ENCODE data around the gene CFAP54.
"Not testable (repeated sequence)": the region's sequence is repeated elsewhere in the genome, so short reads cannot be mapped to it uniquely, and the experiment has no call there.

Gene CFAP54

DNA sequence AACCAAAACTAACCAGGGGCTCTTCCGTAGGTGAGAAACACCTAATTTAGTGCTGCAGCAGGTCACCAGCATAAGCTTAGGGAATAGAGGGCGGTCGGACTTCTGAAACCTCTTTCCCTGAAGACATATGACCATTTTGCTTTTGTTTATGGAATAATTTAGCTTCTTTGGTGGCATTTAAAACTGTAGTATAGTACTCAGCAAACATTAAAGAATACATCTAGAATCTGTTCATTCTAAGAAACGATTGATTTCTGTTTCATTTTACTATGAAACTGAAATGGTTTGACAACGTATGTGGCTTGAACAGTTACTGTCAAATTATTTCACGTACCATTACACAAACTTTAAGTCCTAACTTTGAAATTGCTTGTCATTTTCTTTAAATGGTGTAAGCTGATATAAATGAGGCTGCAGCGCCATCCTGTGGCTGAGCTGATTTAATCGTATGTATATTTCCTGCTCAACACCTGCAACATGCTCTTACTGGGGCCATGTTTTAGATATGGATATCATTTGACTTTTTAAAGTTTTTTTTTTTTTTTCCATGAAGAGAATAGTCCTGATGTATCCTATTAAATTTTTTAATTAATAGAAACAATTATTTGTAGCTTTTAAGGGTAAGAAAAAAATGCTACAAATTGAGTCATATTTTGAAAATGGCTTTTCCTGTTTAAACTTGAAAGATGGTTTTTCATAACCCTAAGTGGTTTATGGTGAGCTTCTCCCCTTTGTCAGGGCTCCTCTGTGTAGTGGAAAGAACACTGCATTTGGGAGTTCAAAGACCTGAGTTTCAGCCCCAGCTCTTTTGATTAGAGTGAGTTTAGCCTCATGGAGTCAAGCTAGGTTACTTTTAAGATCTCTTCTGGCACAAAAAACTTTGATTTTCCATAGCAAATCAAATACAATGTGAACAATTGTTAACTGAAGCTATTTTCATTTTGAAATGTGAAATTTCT, 27.4 kb downstream of the CFAP54 start:
- peak; percentile 85 to 87 for DNase-seq

DNA sequence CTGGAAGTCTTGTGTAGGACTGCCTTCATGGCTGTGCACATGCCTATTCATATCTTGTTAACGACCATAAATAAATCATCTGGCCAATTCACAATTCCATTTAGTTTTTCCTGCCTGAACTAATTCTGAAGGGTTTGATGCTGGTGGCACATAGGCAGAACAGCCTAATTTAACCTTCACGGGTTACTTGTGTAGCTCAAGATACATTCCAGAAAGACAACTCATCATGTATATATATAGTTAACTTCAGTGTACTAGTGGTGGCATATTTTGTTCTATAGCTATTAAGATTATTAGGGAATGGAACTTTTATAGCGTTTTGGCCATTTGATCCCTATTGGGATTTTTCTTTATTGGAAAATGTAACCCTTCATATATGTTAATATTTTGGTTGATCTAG, 31.4 kb downstream of the CFAP54 start:
- DNase-seq: no peak

DNA sequence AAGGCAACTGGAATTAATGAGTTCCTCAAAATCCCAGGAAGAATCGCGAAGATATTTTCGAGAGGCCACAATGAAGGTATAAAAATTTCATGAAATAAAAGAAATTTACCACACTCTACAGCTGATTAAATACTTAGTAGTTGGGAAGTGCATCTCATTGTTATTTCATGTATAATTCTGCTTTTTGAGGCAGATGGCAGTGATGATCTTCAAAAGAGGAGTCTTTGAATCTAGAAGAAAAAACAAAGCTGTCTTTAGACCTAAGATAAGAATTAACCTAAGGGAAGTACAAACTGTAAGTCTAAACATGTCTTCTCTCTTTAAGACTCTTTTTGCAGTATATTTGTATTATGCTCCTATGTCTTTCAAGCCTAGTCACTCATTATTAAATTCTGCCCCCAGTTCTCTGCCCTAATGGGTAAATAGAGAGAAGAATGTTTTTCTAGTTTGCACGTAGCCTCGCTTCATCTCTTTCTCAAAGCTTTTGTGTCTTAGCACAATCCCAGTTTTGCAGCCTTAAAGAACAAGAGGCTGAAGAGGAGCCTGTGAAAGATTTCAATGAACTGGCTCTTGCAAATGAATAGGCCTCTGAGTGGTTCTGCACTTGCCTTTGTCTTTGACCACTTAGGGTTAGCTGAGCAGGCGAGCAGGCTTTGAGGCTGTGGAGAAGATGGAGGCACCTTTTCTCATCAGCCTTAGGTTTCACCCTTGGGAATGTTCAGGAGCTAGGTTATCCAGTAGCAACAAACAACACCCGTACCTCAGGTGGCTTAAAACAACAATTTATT, 32.7 kb downstream of the CFAP54 start:
- no peak for DNase-seq

DNA sequence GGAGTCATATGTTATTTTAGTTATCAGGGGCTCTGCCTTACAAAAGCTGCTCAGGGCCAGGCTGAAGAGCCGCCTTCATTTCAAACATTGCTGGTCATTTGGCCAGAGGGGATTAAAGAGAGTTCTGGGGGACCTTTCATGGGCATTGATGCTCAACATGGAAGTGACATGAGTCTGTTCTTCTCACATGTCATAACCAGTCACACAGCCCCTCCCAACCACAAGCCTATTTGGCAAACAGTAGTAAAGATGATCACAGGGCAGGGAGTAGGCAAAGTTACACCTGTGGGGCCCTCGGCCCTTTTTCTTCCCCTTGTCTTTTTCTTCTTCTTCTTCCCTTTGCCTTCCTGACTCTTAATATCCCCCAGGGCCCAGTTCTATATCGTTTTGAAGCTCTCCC, 33.3 kb downstream of the CFAP54 start:
- DNase-seq: no peak

DNA sequence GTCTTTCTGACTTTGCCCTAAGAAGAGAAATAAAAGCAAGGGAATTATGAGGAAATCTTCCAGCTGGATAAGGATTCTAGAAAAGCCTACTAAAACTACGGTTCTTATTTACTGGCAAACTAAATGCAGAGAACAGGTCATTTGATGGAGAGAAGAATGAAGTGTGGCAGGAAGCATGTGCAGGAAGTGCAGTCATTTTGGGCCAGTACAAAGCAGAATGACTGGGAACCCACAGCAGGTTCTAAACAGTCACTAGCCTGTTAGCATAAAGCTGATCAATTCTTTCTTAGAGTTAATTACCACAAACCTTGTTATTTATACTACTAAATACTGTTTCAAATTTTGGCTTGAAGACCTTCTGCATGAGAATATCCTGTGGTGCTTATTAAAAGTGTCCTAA, 36.7 kb downstream of the CFAP54 start:
- DNase-seq: no peak

DNA sequence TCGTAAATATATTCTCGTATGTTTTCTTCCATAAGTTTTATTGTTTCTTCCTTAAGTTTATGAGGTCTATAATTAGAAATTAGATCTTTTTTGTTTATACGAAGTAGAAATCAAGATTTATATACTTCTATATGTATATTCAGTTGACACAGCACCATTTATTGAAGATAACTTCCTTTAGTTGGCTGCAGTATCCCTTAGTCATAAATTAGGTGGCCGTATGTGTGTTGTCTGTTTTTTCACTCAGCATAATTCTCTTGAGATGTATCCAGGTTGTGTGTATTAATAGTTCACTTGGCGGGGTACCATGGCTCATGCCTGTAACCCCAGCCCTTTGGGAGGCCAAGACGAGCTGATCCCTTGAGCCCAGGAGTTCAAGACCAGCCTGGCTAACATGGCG, 40.5 kb downstream of the CFAP54 start:
- no peak for DNase-seq

DNA sequence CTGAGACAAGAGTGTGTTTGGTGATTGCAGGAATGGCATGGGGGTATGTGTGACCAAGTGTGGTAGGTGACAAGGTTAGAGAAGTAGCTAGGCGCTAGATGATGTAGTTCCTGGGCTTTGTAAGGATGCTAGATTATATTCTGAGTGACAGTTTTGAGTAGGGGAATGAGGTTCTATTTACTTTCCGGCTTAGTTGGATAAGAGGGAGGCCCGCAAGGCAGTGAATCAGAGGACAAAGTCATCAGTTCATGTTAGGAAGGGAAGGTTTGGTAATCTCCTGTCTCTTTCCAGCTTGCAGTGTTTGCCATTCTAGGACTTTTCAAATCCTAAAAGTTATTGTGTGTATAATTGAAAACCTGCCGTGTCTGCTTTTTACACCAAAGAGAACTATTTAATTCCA, 45.0 kb downstream of the CFAP54 start:
- DNase-seq: no peak

DNA sequence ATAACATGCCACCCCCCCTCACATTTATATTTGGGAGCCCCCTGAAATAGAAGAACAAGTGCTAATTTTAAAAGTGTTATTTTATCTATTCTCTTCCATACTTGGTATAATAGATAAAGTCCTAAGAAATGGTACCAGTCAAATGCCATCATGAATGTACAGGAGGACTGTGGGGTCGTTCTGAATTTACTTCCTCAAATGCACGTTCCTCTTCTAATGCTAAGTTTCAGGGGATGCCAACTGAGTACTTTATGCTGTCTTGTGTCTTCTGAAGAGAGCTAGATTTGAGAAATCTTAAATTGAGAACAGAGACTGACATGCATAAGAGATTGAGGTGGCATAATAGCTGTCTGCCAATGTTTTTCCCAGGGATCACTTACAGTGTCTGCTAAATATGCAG, 59.0 kb downstream of the CFAP54 start:
- no peak for DNase-seq

DNA sequence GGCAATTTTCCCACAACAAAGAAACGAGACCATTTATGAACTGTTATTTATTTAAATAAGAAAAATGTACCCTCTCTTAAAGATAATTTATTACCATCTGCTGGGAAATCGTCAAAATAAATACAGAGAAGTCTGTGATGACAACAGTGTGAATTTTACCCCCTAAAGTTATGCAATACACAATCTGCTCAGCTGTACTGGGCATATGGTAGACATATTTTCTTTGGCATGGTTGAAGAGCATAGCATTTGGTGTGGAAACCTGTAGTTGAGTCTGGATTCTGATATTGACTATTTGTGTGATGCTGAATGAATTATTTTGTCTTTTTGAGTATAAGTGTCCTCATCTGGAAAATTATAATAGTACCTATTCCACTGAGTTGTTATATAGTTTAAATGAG, 60.0 kb downstream of the CFAP54 start:
- no peak for DNase-seq

DNA sequence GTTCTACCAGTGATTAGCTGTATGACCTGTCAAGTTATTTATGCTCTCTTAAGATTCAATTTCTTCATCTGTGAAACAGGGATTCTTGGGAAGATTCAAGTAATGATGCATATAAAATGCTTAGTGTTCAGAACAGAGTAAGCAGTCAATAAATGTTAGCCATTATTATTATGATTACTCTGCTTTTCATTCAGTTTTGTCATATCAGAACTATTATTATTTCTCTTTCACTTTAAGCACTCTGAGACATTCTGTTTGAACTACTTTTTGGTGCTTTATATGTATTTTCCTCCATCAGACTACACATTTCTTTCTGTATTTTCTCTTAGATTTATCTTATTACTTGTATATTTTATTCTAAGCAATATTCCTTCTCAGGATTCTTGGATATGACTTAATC, 81.2 kb downstream of the CFAP54 start:
- DNase-seq: no peak

DNA sequence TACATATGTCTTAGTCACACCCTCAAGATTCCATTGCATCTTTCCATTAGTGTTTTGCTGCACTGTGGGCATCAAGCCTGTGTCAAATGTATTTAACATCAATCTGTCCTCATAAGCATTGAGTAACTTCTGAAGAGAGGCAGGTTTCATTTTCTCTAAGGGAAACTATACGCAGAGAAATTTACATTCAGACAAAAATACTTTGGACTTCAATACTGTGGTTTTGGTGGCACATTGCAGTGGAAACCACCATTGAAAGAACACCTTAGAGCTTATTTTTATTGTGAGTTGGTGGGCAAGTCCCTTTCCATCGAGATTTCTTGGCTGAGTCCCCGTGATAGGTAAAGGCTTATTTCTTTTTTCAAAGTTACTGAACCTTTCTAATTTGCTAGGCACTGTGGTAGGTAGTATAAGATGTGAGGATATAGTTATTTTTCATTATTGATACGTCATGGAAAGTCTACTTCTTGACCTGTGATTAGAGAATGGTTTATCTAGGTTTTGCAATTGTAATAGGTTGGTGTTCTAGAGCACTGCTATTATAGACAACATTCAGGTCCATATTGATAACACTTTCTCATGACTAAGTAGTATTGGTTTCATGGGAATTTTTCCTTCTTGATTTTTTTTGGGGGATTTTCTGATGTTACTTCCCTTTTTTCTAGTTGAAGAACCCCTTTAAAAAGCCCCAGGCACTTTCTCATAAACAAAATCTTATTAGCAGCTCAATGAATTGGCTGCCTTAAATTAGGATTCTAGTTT, 81.9 kb downstream of the CFAP54 start:
- DNase-seq: no peak

DNA sequence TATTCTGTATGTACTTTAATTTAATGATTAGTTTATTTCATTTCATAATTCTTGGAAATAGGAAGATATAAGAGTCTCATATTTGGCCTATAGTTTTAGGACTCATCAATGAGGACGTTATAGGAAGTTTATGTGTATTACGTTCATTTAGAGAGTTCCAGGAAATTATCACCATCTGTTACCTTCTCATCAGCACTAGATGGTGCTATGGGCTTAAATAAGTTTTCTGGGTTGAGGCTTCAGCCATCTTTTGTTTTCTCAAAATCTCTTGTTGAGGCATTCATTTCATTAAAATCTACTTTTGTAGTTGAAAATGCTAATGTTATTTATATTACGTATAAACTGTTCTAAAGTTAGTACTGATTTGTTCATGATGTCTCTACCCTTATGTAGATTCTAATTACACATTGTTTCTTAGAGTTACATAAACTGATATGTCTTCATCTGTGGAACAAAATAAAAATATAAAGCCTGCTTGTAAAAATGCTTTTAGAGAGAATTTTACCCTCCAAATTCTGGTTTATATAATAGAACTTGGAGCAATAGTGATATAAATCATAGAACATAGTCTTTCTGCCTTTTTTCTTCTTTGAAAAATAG, 89.2 kb downstream of the CFAP54 start:
- DNase-seq: peak; percentile 51 to 62

DNA sequence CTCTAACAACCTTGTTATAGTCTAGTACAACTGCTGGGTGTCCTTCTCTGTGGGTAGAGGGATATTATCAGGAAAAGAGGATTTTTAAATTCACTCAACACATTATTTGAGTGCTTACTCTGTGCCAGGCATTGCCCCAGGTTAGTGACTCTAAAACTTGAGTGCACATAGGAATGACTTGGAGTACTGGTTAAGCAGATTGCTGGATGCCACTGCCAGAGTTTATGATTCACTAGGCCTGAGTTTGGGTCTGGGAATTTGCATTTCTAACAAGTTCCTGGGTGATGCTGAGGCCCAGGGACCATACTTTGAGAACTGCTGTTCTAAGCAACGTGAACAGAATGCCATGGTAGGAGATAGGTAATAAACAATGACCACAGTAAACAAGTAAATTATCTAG, 96.6 kb downstream of the CFAP54 start:
- no peak for DNase-seq

DNA sequence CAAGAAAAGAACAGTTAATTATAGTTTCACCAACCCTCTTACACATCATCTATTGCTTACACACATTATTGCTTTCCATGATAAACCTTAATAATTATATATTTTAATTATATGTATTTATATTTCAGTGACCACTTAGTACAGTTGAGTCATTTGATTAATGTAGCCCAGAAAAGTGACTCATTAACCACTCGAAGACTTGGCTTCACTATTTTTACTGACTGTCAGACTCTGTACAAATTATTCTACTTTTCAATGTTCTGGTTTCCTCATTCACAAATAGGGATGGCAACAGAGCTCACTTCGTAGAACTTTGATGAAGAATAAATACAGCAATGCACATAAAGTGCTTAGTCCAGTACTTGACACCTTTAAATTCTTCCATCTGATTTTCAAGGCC, 98.3 kb downstream of the CFAP54 start:
- no peak for DNase-seq

DNA sequence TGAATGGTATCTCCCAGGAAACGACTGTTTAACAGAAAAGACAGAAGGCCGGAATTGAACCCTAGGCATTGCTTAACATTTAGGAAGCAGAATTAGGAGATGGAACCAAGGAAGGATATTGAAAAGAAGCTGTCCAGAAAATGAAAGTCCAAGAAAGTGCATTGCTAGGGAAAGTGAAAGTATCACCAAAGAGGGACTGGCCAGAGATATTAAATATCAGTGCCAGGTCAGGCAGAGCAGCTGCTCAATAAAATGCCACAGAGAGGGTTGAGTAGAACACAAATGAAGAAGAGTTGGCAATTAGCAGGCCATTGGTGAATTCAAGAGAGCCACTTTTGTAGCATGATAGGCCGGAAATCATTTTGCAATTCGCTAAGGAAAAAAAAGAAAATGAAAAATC, 101.6 kb downstream of the CFAP54 start:
- DNase-seq: no peak

DNA sequence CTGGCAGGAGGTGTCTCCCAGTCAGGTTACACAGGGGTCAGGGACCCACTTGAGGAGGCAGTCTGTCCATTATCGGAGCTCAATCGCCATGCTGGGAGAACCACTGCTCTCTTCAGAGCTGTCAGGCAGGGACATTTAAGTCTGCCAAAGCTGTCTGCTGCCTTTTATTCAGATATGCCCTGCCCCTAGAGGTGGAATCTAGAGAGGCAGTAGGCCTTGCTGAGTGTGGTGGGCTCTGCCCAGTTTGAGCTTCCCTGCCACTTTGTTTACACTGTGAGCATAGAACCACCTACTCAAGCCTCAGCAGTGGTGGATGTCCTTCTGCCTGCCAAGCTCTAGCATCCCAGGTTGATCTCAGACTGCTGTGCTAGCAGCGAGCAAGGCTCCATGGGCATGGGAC, 115.0 kb downstream of the CFAP54 start:
- DNase-seq: not testable (repeated sequence)

DNA sequence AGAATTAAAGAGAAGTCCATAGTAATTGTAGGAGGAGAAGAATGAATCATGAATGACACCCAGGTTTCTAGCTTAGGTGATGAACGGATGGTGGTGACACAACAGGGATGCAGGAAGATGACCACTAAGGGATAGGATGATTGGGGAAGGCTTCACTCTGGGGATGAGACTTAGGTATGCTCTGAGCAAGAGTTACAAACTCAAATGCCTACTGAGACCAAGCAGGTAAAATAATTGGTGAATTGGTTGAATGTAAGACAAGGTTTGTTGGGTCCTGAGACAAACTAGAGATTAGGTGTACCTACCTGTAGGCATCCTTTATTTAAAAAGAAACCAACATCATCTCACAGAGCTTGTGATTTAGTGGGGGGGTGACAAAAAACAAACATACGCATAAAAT, 116.3 kb downstream of the CFAP54 start:
- no peak for DNase-seq

DNA sequence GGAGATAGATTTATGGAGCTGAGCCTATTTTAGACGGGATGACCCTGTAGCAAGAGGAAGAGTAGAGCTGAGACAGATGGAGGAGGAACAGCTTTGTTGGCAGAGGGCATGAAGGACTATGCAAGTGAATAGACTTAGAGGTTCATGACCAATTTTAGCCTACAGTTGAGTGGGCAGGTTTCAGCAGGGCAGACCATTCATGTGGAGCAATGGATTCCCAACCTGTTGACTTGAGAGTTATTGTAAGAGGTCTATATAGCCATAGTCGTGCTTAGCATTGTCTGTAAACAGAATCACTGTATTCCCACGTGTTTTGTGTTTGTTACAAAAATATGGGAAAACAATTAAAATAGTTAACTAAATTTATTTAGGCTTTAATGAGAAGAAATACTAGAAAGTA, 116.8 kb downstream of the CFAP54 start:
- DNase-seq: no peak

DNA sequence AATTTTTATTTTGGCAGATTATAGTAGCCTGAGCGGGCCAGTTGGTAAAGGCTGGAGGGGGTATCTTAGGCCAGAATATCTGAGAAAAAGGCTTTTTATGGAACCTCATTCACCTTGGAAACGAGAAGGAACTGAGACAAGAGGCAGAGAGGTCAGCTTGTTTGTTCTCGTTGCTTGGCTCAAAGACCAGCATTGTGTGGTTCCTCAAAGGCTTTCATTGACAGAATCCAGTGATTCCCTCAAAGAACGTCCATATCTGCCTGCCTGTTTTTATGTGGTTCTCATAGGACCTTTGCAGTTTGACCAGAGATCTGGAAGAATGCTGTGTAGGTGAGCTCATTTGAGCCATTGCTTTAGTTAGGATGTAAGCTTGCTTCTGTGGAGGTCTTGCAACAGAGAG, 117.3 kb downstream of the CFAP54 start:
- DNase-seq: no peak

DNA sequence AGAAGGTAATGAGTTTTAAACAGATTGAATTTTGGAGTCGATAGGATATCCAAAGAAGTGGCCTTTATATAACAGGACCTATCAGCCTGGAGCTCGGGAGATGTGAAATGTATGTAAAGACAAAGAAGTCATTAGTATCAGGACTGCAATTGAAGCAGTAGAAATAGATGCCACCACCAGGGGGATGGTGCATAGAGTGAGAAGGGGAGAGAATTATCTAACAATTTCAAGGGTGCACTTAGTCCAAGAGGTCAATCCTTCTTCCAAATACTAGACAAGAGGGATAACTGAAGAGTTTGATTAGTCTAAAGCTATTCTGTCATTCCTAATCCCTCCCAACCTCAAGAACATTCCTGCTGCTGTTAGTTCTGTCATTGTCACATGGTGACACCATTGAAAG, 127.8 kb downstream of the CFAP54 start:
- DNase-seq: no peak

DNA sequence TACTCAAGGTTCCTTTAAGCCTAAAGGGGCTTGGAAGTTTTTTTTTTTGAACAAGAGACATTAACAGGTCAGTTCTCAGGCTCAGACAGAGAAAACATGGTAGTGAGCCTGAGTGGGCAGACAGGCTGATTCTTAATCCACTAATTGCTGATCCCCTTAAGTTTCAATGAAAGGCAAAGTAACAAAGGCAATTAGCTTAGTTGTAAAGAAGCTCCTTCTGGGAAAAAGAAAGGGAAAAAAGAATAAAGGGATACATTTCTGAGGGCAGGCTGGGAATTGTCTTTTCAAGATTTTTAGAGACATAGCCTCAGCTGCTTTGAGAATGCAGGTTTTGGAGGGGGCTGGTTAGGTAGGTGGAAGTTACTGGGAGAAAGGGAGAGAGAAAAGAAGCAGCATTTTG, 133.8 kb downstream of the CFAP54 start:
- no peak for DNase-seq

DNA sequence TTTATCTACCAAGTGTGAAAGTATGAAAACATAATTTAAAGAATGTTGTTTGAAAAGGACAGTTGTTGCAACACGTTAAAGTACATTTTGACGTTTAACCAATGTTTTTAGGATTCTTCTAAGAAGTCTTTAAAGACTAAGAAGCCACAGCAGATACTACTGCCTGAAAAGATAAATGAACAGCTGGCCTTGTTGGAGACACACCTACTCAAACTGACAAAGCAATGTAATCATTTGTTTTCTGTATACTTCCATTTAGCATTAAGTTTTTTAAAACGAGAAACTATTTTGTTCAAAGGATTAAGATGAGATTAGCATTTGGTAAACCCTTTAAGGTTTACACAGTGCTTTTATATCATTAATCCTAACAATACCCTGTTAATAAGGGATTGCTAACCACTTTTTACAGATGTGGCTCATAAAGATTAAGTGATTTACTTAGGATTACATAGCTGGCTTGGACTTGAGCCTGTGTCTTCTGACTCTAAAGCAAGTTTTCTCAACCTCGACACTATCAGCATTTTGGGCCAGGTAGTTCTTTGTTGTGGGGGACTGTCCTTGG, 134.4 kb downstream of the CFAP54 start:
- DNase-seq: no peak
